Neural progenitor cell (in vitro differentiated cells): ENCODE measurements around the gene WDPCP. TPM values are rescaled to one million over a fixed set of nuclear protein-coding genes. Genes with fewer than 3 reads are reported as not detected.
A peak's percentile ranks its signal among the peaks of the same experiment; 100 is the strongest.
"Not testable (repeated sequence)": the region's sequence is repeated elsewhere in the genome, so short reads cannot be mapped to it uniquely, and the experiment has no call there.

Source experiments
- DNase-seq: peaks from one replicate; pipeline ENCODE4 v3.0.0-alpha.2; 2016; ENCODE audit warnings: low spot score
- H2AFZ ChIP-seq: fragments of 200-600 bp; sonication (generic); replicated peaks from 2 replicates; pipeline ENCODE4 v1.6.1; 2016; ENCODE audit warnings: antibody characterized with exemption
- H3F3A ChIP-seq: fragments of 200-600 bp; sonication (generic); 2 replicates; pipeline ENCODE4 v1.6.1; 2016; ENCODE audit warnings: antibody characterized with exemption, low read depth
- H3K27ac ChIP-seq: fragments of 200-600 bp; sonication (generic); 2 replicates; pipeline ENCODE4 v1.5.1; 2016; ENCODE audit warnings: mild to moderate bottlenecking
- H3K27me3 ChIP-seq: fragments of 200-600 bp; sonication (generic); 2 replicates; pipeline ENCODE4 v1.6.1; 2016; ENCODE audit warnings: mild to moderate bottlenecking, moderate library complexity
- H3K36me3 ChIP-seq: fragments of 200-600 bp; sonication (generic); 2 replicates; pipeline ENCODE4 v1.5.1; 2016
- H3K4me1 ChIP-seq: fragments of 200-600 bp; sonication (generic); 2 replicates; pipeline ENCODE4 v1.6.1; 2016; ENCODE audit warnings: mixed run types
- H3K4me2 ChIP-seq: fragments of 200-600 bp; sonication (generic); 2 replicates; pipeline ENCODE4 v1.6.1; 2016
- H3K4me3 ChIP-seq: fragments of 200-600 bp; sonication (generic); 2 replicates; pipeline ENCODE4 v1.5.1; 2016
- H3K79me2 ChIP-seq: fragments of 200-600 bp; sonication (generic); 2 replicates; pipeline ENCODE4 v1.6.1; 2016; ENCODE audit warnings: low read depth
- H3K9ac ChIP-seq: fragments of 200-600 bp; sonication (generic); 2 replicates; pipeline ENCODE4 v1.6.1; 2016
- H3K9me3 ChIP-seq: fragments of 200-600 bp; sonication (generic); 2 replicates; pipeline ENCODE4 v1.5.1; 2016; ENCODE audit warnings: low read depth
- H4K20me1 ChIP-seq: fragments of 200-600 bp; sonication (generic); 2 replicates; pipeline ENCODE4 v1.6.1; 2016; ENCODE audit warnings: low read depth
- H3K27ac Mint-ChIP-seq: 3 replicates; pipeline ENCODE4 v1.8.0; 2021; ENCODE audit warnings: mixed read lengths
- H3K27me3 Mint-ChIP-seq: 2 replicates; pipeline ENCODE4 v1.8.0; 2022; ENCODE audit warnings: low read depth, mild to moderate bottlenecking, inconsistent platforms, moderate library complexity, mixed read lengths; ENCODE audit not compliant: insufficient read depth
- H3K36me3 Mint-ChIP-seq: 3 replicates; pipeline ENCODE4 v1.8.0; 2021; ENCODE audit warnings: mixed read lengths
- H3K4me1 Mint-ChIP-seq: 3 replicates; pipeline ENCODE4 v1.8.0; 2021; ENCODE audit warnings: mixed read lengths
- H3K4me3 Mint-ChIP-seq: 3 replicates; pipeline ENCODE4 v1.8.0; 2021; ENCODE audit warnings: mild to moderate bottlenecking, moderate library complexity, mixed read lengths
- H3K9me3 Mint-ChIP-seq: 3 replicates; pipeline ENCODE4 v1.8.0; 2020; ENCODE audit warnings: mixed read lengths
- EZH2 ChIP-seq: fragments of 200-600 bp; sonication (generic); IDR thresholded peaks from 2 replicates; pipeline ENCODE4 v1.6.1; 2017; ENCODE audit warnings: antibody characterized with exemption, mild to moderate bottlenecking, moderate library complexity
- EZH2phosphoT487 ChIP-seq: fragments of 200-600 bp; sonication (generic); IDR thresholded peaks from 2 replicates; pipeline ENCODE4 v1.6.1; 2017; ENCODE audit warnings: antibody characterized with exemption
- total RNA-seq: library from RNA; depleted of rRNA; stranded (reverse); fragments of >200 nt; gene quantifications from 2 replicates; pipeline ENCODE4 v1.2.3, GENCODE V29; 2015; ENCODE audit warnings: low replicate concordance
- TF ChIP-seq, protein P1 (sequence below): fragments of 200-600 bp; sonication (generic); IDR thresholded peaks from 2 replicates; pipeline ENCODE4 v1.5.1; 2017; ENCODE audit warnings: antibody characterized with exemption, mild to moderate bottlenecking

Gene WDPCP
- total RNA-seq, 1 donor from 2014 or later, result 11.4 TPM

DNA sequence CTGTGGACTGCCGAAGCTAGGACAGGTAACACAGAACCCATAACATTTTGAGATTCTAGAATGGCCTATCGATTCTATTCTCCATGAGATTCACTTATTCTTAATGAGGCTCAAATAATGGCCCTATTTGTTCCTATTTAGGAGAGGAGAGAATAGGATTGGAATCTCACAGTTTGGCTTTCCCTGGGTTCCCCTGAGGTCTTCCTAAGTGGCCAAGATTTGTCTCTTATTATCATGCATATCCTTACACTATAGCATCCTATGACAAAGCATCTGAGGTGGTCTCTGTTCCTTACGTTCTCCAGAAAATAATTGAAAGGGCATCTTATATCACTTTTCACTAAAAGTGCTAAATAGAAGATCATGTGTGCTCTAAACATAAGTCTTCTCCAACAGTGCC is 9.5 kb downstream of the WDPCP start:
- Histone ChIP-seq H3F3A (peaks cover 15% of the 10 kb centered on the region), H3K4me2 (no peak overlapping the region), H2AFZ (no peak overlapping the region), H3K79me2 (peaks cover 42% of the 10 kb centered on the region), H3K27me3 (no peaks in the 10 kb centered on the region), H3K4me3 (no peak overlapping the region), H3K9ac (no peak overlapping the region), H3K4me1 (no peaks in the 10 kb centered on the region), H3K36me3 (no peaks in the 10 kb centered on the region), H3K9me3 (peaks cover 4% of the 10 kb centered on the region), H3K27ac (no peak overlapping the region), H4K20me1 (no peaks in the 10 kb centered on the region)
- Mint-ChIP-seq H3K36me3 (no peaks in the 10 kb centered on the region), H3K4me1 (peaks cover 4% of the 10 kb centered on the region), H3K4me3 (no peak overlapping the region), H3K9me3 (peaks cover 3% of the 10 kb centered on the region), H3K27me3 (peaks cover 2% of the 10 kb centered on the region), H3K27ac (no peak overlapping the region)
- DNase-seq, result no peak
- TF ChIP-seq, protein P1, sequence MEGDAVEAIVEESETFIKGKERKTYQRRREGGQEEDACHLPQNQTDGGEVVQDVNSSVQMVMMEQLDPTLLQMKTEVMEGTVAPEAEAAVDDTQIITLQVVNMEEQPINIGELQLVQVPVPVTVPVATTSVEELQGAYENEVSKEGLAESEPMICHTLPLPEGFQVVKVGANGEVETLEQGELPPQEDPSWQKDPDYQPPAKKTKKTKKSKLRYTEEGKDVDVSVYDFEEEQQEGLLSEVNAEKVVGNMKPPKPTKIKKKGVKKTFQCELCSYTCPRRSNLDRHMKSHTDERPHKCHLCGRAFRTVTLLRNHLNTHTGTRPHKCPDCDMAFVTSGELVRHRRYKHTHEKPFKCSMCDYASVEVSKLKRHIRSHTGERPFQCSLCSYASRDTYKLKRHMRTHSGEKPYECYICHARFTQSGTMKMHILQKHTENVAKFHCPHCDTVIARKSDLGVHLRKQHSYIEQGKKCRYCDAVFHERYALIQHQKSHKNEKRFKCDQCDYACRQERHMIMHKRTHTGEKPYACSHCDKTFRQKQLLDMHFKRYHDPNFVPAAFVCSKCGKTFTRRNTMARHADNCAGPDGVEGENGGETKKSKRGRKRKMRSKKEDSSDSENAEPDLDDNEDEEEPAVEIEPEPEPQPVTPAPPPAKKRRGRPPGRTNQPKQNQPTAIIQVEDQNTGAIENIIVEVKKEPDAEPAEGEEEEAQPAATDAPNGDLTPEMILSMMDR, result no peak
- TF ChIP-seq EZH2phosphoT487 (no peak), EZH2 (no peak)

DNA sequence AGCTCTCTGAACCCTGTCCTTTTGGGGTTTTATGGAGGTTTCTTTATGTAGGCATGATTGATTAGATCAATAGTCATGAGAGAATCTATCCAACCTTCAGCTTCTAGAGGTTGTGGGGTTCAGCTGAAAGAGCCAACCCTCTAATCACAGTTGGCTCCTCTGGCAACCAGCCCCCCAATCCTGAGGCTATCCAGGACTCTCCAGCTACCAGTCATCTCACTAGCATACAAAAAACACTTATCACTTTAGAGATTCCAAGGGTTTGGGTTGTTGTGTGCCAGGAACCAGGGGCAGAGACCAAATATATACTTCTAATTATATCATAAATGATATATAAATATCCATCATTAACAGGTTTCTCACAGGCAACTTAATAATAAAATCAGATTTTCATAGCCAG is 11.7 kb downstream of the WDPCP start:
- Histone ChIP-seq H3F3A (peaks cover 15% of the 10 kb centered on the region), H2AFZ (no peak overlapping the region), H3K4me3 (no peak overlapping the region), H3K4me1 (no peaks in the 10 kb centered on the region), H3K9me3 (peaks cover 4% of the 10 kb centered on the region), H3K36me3 (no peaks in the 10 kb centered on the region), H3K27ac (no peak overlapping the region), H3K79me2 (peaks cover 25% of the 10 kb centered on the region), H3K9ac (no peak overlapping the region), H4K20me1 (no peaks in the 10 kb centered on the region), H3K27me3 (no peaks in the 10 kb centered on the region), H3K4me2 (no peak overlapping the region)
- H3K36me3 Mint-ChIP-seq, result no peaks in the 10 kb centered on the region
- H3K4me1 Mint-ChIP-seq, result peaks cover 4% of the 10 kb centered on the region
- TF ChIP-seq EZH2 (no peak), EZH2phosphoT487 (no peak)
- TF ChIP-seq, protein P1, result no peak
- peaks cover 3% of the 10 kb centered on the region for H3K9me3 Mint-ChIP-seq
- H3K27me3 Mint-ChIP-seq, result peaks cover 2% of the 10 kb centered on the region
- no peak overlapping the region for H3K27ac Mint-ChIP-seq
- no peak overlapping the region for H3K4me3 Mint-ChIP-seq
- DNase-seq, result no peak

DNA sequence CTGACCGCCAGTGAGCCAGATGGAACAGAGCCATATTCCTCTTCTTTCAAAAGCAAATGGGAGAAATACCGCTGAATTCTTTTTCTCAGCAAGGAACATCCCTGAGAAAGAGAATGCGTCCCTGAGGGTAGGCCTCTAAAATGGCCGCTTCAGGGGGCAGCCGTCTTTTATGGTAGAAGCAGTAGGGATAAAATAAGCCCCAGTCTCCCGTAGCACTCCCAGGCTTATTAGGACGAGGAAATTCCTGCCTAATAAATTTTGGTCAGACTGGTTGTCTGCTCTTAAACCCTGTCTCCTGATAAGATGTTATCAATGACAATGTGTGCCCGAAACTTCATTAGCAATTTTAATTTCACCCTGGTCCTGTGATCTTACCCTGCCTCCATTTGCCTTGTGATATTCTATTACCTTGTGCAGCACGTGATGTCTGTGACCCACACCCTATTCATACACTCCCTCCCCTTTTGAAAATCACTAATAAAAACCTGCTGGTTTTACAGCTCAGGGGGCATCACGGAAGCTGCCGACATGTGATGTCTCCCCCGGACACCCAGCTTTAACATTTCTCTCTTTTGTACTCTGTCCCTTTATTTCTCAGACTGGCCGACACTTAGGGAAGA is 14.4 kb downstream of the WDPCP start:
- H3K4me2 ChIP-seq, H3K27ac ChIP-seq, H2AFZ ChIP-seq, DNase-seq, H3K9me3 ChIP-seq, H3K36me3 ChIP-seq, H3K36me3 Mint-ChIP-seq, H3K9me3 Mint-ChIP-seq, H3K4me1 Mint-ChIP-seq, H3K9ac ChIP-seq, H3K4me1 ChIP-seq, H3K27me3 Mint-ChIP-seq, H3K4me3 ChIP-seq, H3K27me3 ChIP-seq, H4K20me1 ChIP-seq: not testable (repeated sequence)
- Mint-ChIP-seq H3K4me3 (peak overlapping the region; percentile 36), H3K27ac (peak overlapping the region; percentile 69)
- peaks cover 11% of the 10 kb centered on the region for H3F3A ChIP-seq
- peaks cover 11% of the 10 kb centered on the region for H3K79me2 ChIP-seq

DNA sequence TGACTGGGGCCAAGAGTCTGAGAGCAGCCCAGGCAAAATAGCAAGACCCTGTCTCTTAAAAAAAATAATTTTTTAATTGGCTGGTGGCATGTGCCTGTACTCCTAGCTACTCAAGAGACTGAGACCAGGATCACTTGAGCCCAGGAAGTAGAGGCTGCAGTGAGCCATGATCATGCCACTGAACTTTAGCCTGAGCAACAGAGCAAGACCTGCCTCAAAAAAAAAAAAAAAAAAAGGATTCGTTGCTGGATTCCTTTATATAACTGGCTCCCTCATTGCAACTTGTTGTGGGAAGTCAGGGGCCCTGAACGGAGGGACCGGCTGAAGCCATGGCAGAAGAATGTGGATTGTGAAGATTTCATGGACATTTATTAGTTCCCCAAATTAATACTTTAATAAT is 15.3 kb downstream of the WDPCP start:
- not testable (repeated sequence) for H3K4me1 ChIP-seq, H3K9me3 ChIP-seq, H3K27me3 Mint-ChIP-seq, H2AFZ ChIP-seq, H3K4me2 ChIP-seq, H4K20me1 ChIP-seq, H3K9me3 Mint-ChIP-seq, H3K4me1 Mint-ChIP-seq, H3K36me3 ChIP-seq, H3K4me3 ChIP-seq, H3K27ac ChIP-seq, H3F3A ChIP-seq, H3K27me3 ChIP-seq, H3K36me3 Mint-ChIP-seq, DNase-seq, H3K9ac ChIP-seq, H3K27ac Mint-ChIP-seq, H3K4me3 Mint-ChIP-seq
- H3K79me2 ChIP-seq, result peaks cover 11% of the 10 kb centered on the region
